NCI-H2081 (cell line): ENCODE measurements around the gene PTGIR.
"Not testable (repeated sequence)": the region's sequence is repeated elsewhere in the genome, so short reads cannot be mapped to it uniquely, and the experiment has no call there.

ENCODE experiments used
- DNase-seq, 2 experiments: peaks; one replicate each; lab custom pipeline; 2025; lab: John Stamatoyannopoulos, UW

Gene PTGIR

GRCh38 chr19:46639358-46640182, 14.7 kb upstream of the PTGIR start:
- DNase-seq: no peak

- DNase-seq: no peak
These were observed 12.3 kb upstream of the PTGIR start for GRCh38 chr19:46637224-46637623.

- DNase-seq: no peak
These were observed 11.3 kb upstream of the PTGIR start, which contains the start of gene GNG8 for GRCh38 chr19:46635920-46636761. Gene GNG8, minus strand, starts transcription at chr19:46636202. Its CDS starts 1,520 bp downstream, at chr19:46634682.

GRCh38 chr19:46634656-46635218, 9.8 kb upstream of the PTGIR start:
- peak; percentile 50 to 66 for DNase-seq

GRCh38 chr19:46634045-46634655, 9.3 kb upstream of the PTGIR start:
- peak; percentile 11 to 55 for DNase-seq

- no peak for DNase-seq
These were observed 8.2 kb upstream of the PTGIR start for GRCh38 chr19:46633130-46633529.

- DNase-seq: no peak
These were observed 6.6 kb upstream of the PTGIR start for GRCh38 chr19:46631481-46631880.

GRCh38 chr19:46630586-46631205, 5.8 kb upstream of the PTGIR start:
- no peak for DNase-seq

- no peak for DNase-seq
These were observed 4.7 kb upstream of the PTGIR start for GRCh38 chr19:46629546-46630025.

GRCh38 chr19:46628970-46629369, 4.1 kb upstream of the PTGIR start:
- DNase-seq: not testable (repeated sequence)

- DNase-seq: no peak
These were observed 1.6 kb upstream of the PTGIR start for GRCh38 chr19:46626446-46626845.

- no peak for DNase-seq
These were observed 842 bp upstream of the PTGIR start for GRCh38 chr19:46625731-46626130.

- no peak for DNase-seq
These were observed 880 bp downstream of the PTGIR start for GRCh38 chr19:46623915-46624502.

GRCh38 chr19:46622118-46622446, 2.8 kb downstream of the PTGIR start:
- no peak for DNase-seq

- DNase-seq: no peak
These were observed 3.4 kb downstream of the PTGIR start for GRCh38 chr19:46621191-46622117.

- DNase-seq: no peak
These were observed 4.2 kb downstream of the PTGIR start for GRCh38 chr19:46620716-46621115.

- no peak for DNase-seq
These were observed 4.6 kb downstream of the PTGIR start for GRCh38 chr19:46620267-46620666.

GRCh38 chr19:46618670-46619231, 6.1 kb downstream of the PTGIR start:
- DNase-seq: peak; percentile 37 to 60

GRCh38 chr19:46617601-46618000, 7.3 kb downstream of the PTGIR start:
- DNase-seq: no peak
